CD14-positive monocyte (primary cell): ENCODE measurements around the gene NR1D1. TPM values are rescaled to one million over a fixed set of nuclear protein-coding genes. Genes with fewer than 3 reads are reported as not detected.
A peak's percentile ranks its signal among the peaks of the same experiment; 100 is the strongest.

ENCODE experiments used
- DNase-seq, 3 donors: peaks; one replicate each; pipeline ENCODE4 v3.0.0-alpha.2; 2011 to 2022
- H2AFZ ChIP-seq: 2 replicates; pipeline ENCODE4 v1.6.0; 2012; ENCODE audit warnings: mild to moderate bottlenecking, low read depth, low read length, inconsistent platforms; ENCODE audit not compliant: insufficient read depth, poor library complexity, severe bottlenecking
- H3K27ac ChIP-seq, 2 donors: 1 replicate in 1 of 2; 2 replicates in 1 of 2; pipeline ENCODE4 v1.5.1; 2012 to 2013; ENCODE audit warnings: low read length in 2 of 2, control low read depth in 1 of 2, inconsistent platforms in 1 of 2, low read depth in 1 of 2, mild to moderate bottlenecking in 1 of 2
- H3K27me3 ChIP-seq, 2 donors: one replicate each; pipeline versions ENCODE4 v1.6.0 to v1.6.1; 2011 to 2013; ENCODE audit warnings: low read length in 2 of 2; ENCODE audit not compliant: control insufficient read depth in 2 of 2, insufficient read depth in 2 of 2
- H3K36me3 ChIP-seq, 2 donors: replicated peaks in 1 of 2; 1 replicate in 1 of 2; 2 replicates in 1 of 2; pipeline versions ENCODE4 v1.5.1 to v1.6.1; 2012 to 2013; ENCODE audit warnings: low read length in 2 of 2, control low read depth in 1 of 2, inconsistent platforms in 1 of 2, mild to moderate bottlenecking in 1 of 2; ENCODE audit not compliant: insufficient read depth in 2 of 2, control insufficient read depth in 1 of 2
- H3K4me1 ChIP-seq, 2 donors: 1 replicate in 1 of 2; 2 replicates in 1 of 2; pipeline versions ENCODE4 v1.5.1 to v1.6.1; 2012 to 2013; ENCODE audit warnings: low read length in 2 of 2, control low read depth in 1 of 2, inconsistent platforms in 1 of 2, mild to moderate bottlenecking in 1 of 2, moderate library complexity in 1 of 2; ENCODE audit not compliant: insufficient read depth in 2 of 2, control insufficient read depth in 1 of 2
- H3K4me2 ChIP-seq: replicated peaks from 2 replicates; pipeline ENCODE3; 2012; ENCODE audit warnings: low read length, moderate library complexity, mild to moderate bottlenecking; ENCODE audit not compliant: poor library complexity, severe bottlenecking; ENCODE audit errors: extremely low read depth
- H3K4me3 ChIP-seq, 3 experiments: fragments of 200-600 bp in 1 of 3; sonication (generic) in 1 of 3; replicated peaks in 1 of 3; 1 replicate in 2 of 3; 2 replicates in 1 of 3; pipeline ENCODE4 v1.5.1; 2011 to 2013; ENCODE audit warnings: low read length in 3 of 3, mild to moderate bottlenecking in 3 of 3, control low read depth in 2 of 3, low read depth in 2 of 3, inconsistent platforms in 1 of 3, moderate library complexity in 1 of 3
- H3K79me2 ChIP-seq: 2 replicates; pipeline ENCODE4 v1.6.0; 2012; ENCODE audit warnings: mild to moderate bottlenecking, control low read depth, inconsistent platforms, low read length, moderate library complexity; ENCODE audit not compliant: insufficient read depth
- H3K9ac ChIP-seq: 2 replicates; pipeline ENCODE4 v1.6.0; 2017; ENCODE audit warnings: low read length, mild to moderate bottlenecking; ENCODE audit not compliant: insufficient read depth, poor library complexity, severe bottlenecking
- H3K9me3 ChIP-seq, 2 donors: replicated peaks in 1 of 2; 1 replicate in 1 of 2; 2 replicates in 1 of 2; pipeline versions ENCODE4 v1.5.1 to v1.6.1; 2012 to 2013; ENCODE audit warnings: low read length in 2 of 2, control low read depth in 1 of 2; ENCODE audit not compliant: control insufficient read depth in 1 of 2, insufficient read depth in 1 of 2
- H4K20me1 ChIP-seq: 2 replicates; pipeline ENCODE4 v1.6.0; 2012; ENCODE audit warnings: mild to moderate bottlenecking, low read length, control low read depth, moderate library complexity; ENCODE audit not compliant: insufficient read depth
- H3K27ac Mint-ChIP-seq, 7 donors: one replicate each; pipeline ENCODE4 v1.8.0; 2020; ENCODE audit warnings: mild to moderate bottlenecking in 7 of 7, mixed read lengths in 7 of 7, moderate library complexity in 6 of 7, inconsistent platforms in 2 of 7
- H3K27me3 Mint-ChIP-seq, 3 donors: one replicate each; pipeline ENCODE4 v1.8.0; 2021 to 2022; ENCODE audit warnings: low read depth in 3 of 3, mild to moderate bottlenecking in 3 of 3, mixed read lengths in 3 of 3, moderate library complexity in 3 of 3, inconsistent platforms in 1 of 3
- H3K36me3 Mint-ChIP-seq, 2 donors: one replicate each; pipeline ENCODE4 v1.8.0; 2020; ENCODE audit warnings: mixed read lengths in 2 of 2, inconsistent platforms in 1 of 2, mild to moderate bottlenecking in 1 of 2
- H3K4me1 Mint-ChIP-seq: one replicate; pipeline ENCODE4 v1.8.0; 2020; ENCODE audit warnings: mild to moderate bottlenecking, mixed read lengths
- H3K4me3 Mint-ChIP-seq, 2 donors: one replicate each; pipeline ENCODE4 v1.8.0; 2020; ENCODE audit warnings: mild to moderate bottlenecking in 2 of 2, mixed read lengths in 2 of 2, moderate library complexity in 1 of 2
- H3K9me3 Mint-ChIP-seq, 7 donors: one replicate each; pipeline ENCODE4 v1.8.0; 2020 to 2022; ENCODE audit warnings: mixed read lengths in 7 of 7, mild to moderate bottlenecking in 6 of 7, moderate library complexity in 6 of 7, inconsistent platforms in 2 of 7
- WGBS: methylation state at CpG from one replicate; pipeline ENCODE4 v1.1.5; 2013; ENCODE audit warnings: missing lambda C conversion rate; ENCODE audit not compliant: insufficient coverage; 5-methylcytosine and 5-hydroxymethylcytosine counted together
- intact Hi-C, 2 donors: fragments of 100-400 bp; cut with micrococcal nuclease; formaldehyde crosslinking; loops; one replicate each; pipeline versions ENCODE4 v1.15.0 to v1.15.1; 2023
- polyA plus RNA-seq, 3 donors: library from polyadenylated mRNA; depleted of rRNA in 1 of 3; unstranded in 2 of 3; stranded (reverse) in 1 of 3; fragments of 300-500 nt in 2 of 3; fragments of >200 nt in 1 of 3; fragmentation: Illumina TruSeq in 2 of 3; gene quantifications; 1 replicate in 2 of 3; 2 replicates in 1 of 3; pipeline ENCODE4 v1.2.3, GENCODE V29; 2012 to 2021
- TF ChIP-seq, protein P1 (sequence below): fragments of 200-600 bp; IDR thresholded peaks from one replicate; pipeline ENCODE4 v1.8.0; 2022; ENCODE audit warnings: antibody characterized with exemption, mild to moderate bottlenecking

NR1D1 gene
- polyA plus RNA-seq, 3 donors = 0.28 to 4.9 (median 0.31) TPM

GRCh38 chr17:40086150-40087044 is 14.0 kb downstream of the NR1D1 start:
- no peaks in the 10 kb centered on the region for H3K9me3 ChIP-seq
- no peaks in the 10 kb centered on the region for H3K4me1 Mint-ChIP-seq
- WGBS = 70% methylated on average over 6 of the region's 17 CpGs
- peaks cover 0 to 3% (median 0%) of the 10 kb centered on the region in 7 donors for H3K9me3 Mint-ChIP-seq
- peaks cover 0 to 1% (median 1%) of the 10 kb centered on the region in 3 donors for H3K27me3 Mint-ChIP-seq
- no peaks in the 10 kb centered on the region for H3K4me1 ChIP-seq
- intact Hi-C loops = no loop called here
- no peak overlapping the region for H3K4me2 ChIP-seq
- H3K79me2 ChIP-seq = no peaks in the 10 kb centered on the region
- no peak overlapping the region for H2AFZ ChIP-seq
- H3K4me3 Mint-ChIP-seq = no peak overlapping the region
- H3K27ac Mint-ChIP-seq = peak overlapping the region in 4 of 7 donors; percentile 57 to 83 (median 68)
- DNase-seq = peak in 1 of 3 donors; percentile 39
- no peak overlapping the region for H3K4me3 ChIP-seq
- no peaks in the 10 kb centered on the region for H4K20me1 ChIP-seq
- TF ChIP-seq, protein P1, sequence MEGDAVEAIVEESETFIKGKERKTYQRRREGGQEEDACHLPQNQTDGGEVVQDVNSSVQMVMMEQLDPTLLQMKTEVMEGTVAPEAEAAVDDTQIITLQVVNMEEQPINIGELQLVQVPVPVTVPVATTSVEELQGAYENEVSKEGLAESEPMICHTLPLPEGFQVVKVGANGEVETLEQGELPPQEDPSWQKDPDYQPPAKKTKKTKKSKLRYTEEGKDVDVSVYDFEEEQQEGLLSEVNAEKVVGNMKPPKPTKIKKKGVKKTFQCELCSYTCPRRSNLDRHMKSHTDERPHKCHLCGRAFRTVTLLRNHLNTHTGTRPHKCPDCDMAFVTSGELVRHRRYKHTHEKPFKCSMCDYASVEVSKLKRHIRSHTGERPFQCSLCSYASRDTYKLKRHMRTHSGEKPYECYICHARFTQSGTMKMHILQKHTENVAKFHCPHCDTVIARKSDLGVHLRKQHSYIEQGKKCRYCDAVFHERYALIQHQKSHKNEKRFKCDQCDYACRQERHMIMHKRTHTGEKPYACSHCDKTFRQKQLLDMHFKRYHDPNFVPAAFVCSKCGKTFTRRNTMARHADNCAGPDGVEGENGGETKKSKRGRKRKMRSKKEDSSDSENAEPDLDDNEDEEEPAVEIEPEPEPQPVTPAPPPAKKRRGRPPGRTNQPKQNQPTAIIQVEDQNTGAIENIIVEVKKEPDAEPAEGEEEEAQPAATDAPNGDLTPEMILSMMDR = peak; percentile 78
- H3K36me3 ChIP-seq = peaks cover 70 to 77% of the 10 kb centered on the region in 2 donors
- H3K36me3 Mint-ChIP-seq = peaks cover 61 to 83% of the 10 kb centered on the region in 2 donors
- H3K9ac ChIP-seq = no peak overlapping the region
- H3K27me3 ChIP-seq = no peaks in the 10 kb centered on the region
- no peak overlapping the region for H3K27ac ChIP-seq

- Histone ChIP-seq H3K4me2 (no peak overlapping the region), H2AFZ (no peak overlapping the region), H3K9ac (no peak overlapping the region), H3K27me3 (no peaks in the 10 kb centered on the region), H3K4me3 (no peak overlapping the region), H3K79me2 (no peaks in the 10 kb centered on the region), H3K36me3 (peaks cover 64 to 68% of the 10 kb centered on the region in 2 donors), H3K4me1 (no peaks in the 10 kb centered on the region), H3K27ac (no peak overlapping the region), H4K20me1 (no peaks in the 10 kb centered on the region), H3K9me3 (no peaks in the 10 kb centered on the region)
- no peak for DNase-seq
- Mint-ChIP-seq H3K4me1 (no peaks in the 10 kb centered on the region), H3K36me3 (peaks cover 56 to 83% of the 10 kb centered on the region in 2 donors), H3K9me3 (peaks cover 0 to 3% (median 0%) of the 10 kb centered on the region in 7 donors), H3K27me3 (peaks cover 1% of the 10 kb centered on the region in 3 donors), H3K27ac (no peak overlapping the region), H3K4me3 (no peak overlapping the region)
- intact Hi-C loops = no loop called here
- WGBS = over 99% methylated on average over 13 of the region's 14 CpGs
- TF ChIP-seq, protein P1 = no peak
Measured at GRCh38 chr17:40084477-40084876, 15.9 kb downstream of the NR1D1 start.
